Gastroesophageal sphincter (tissue), 4 donors: ENCODE measurements around the gene CRYGD. TPM values are rescaled to one million over a fixed set of nuclear protein-coding genes. Genes with fewer than 3 reads are reported as not detected.

ENCODE experiments used
- ATAC-seq: fragments of 150-250 bp; one replicate; pipeline ENCODE4 v1.9.1; 2016; ENCODE audit warnings: mild to moderate bottlenecking, moderate library complexity
- H3K27ac ChIP-seq, 4 donors: fragments of 200-600 bp; sonication (generic) in 3 of 4; 1 replicate in 3 of 4; 2 replicates in 1 of 4; pipeline ENCODE4 v1.5.1; 2016 to 2019
- H3K27me3 ChIP-seq: fragments of 200-600 bp; sonication (generic); one replicate; pipeline ENCODE4 v1.5.1; 2019
- H3K36me3 ChIP-seq, 2 donors: fragments of 200-600 bp; sonication (generic); one replicate each; pipeline ENCODE4 v1.5.1; 2019; ENCODE audit warnings: control low read depth in 1 of 2
- H3K4me1 ChIP-seq, 3 donors: fragments of 200-600 bp; sonication (generic); 1 replicate in 2 of 3; 2 replicates in 1 of 3; pipeline ENCODE4 v1.5.1; 2016 to 2019; ENCODE audit warnings: control low read depth in 2 of 3
- H3K4me3 ChIP-seq, 2 donors: fragments of 200-600 bp; sonication (generic); one replicate each; pipeline ENCODE4 v1.5.1; 2019; ENCODE audit warnings: mild to moderate bottlenecking in 1 of 2, moderate library complexity in 1 of 2
- H3K9me3 ChIP-seq, 3 donors: fragments of 200-600 bp; sonication (generic); one replicate each; pipeline ENCODE4 v1.5.1; 2017 to 2019; ENCODE audit warnings: control low read depth in 2 of 3
- CTCF ChIP-seq, 4 experiments: fragments of 200-600 bp in 2 of 4; fragments of 450-650 bp in 2 of 4; sonication (generic) in 1 of 4; IDR thresholded peaks; one replicate each; pipeline ENCODE4 v1.5.1; 2017 to 2019; ENCODE audit warnings: antibody characterized with exemption in 4 of 4, mild to moderate bottlenecking in 2 of 4, moderate library complexity in 2 of 4
- EP300 ChIP-seq: sonication (generic); formaldehyde crosslinking; IDR thresholded peaks from one replicate; pipeline ENCODE4 v1.6.1; 2017; ENCODE audit warnings: antibody characterized with exemption, mild to moderate bottlenecking
- POLR2A ChIP-seq, 2 donors: fragments of 450-650 bp; IDR thresholded peaks; one replicate each; pipeline ENCODE4 v1.6.1; 2017; ENCODE audit warnings: antibody characterized with exemption in 2 of 2, mild to moderate bottlenecking in 2 of 2, moderate library complexity in 1 of 2
- POLR2AphosphoS5 ChIP-seq: sonication (generic); formaldehyde crosslinking; IDR thresholded peaks from one replicate; pipeline ENCODE4 v1.6.1; 2017; ENCODE audit warnings: antibody characterized with exemption
- WGBS, 2 donors: methylation state at CpG; one replicate each; pipeline ENCODE4 v1.1.5; 2018; ENCODE audit warnings: low coverage in 1 of 2; 5-methylcytosine and 5-hydroxymethylcytosine counted together
- total RNA-seq, 4 donors: library from RNA; depleted of rRNA; stranded (reverse); fragments of >200 nt; gene quantifications; one replicate each; pipeline ENCODE4 v1.1.0, GENCODE V29; 2016

Gene CRYGD
- total RNA-seq, 4 donors from 2014 or later: not detected

DNA sequence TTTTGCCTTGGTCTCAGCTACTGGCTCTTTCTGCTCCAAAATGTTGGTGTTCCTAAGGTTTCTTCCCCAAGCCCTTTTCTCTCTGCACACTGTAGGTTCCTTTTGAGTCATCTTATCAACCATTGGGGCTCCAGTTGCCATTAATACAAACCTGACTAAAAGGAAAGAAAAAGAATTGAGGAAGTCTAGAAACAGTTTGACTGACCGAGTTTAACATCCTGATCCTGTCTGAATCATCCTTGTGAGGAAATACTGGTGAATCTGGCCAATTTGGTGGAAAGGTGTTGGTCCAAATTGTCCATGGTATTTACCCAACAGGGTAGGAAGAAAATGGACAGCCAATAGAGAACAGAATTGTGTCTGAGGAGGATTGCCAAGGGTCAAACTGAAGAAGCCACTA lies 38.3 kb downstream of the CRYGD start:
- 50 to 86% methylated on average over 1 of the region's 1 CpG for WGBS, 2 donors
- no peak overlapping the region for H3K4me3 ChIP-seq

GRCh38 chr2:208083807-208084206 lies 40.5 kb downstream of the CRYGD start:
- Histone ChIP-seq H3K4me3 (no peak overlapping the region), H3K27me3 (peaks cover 3% of the 10 kb centered on the region), H3K9me3 (peaks cover 0 to 4% (median 0%) of the 10 kb centered on the region in 3 donors), H3K36me3 (no peaks in the 10 kb centered on the region), H3K4me1 (no peaks in the 10 kb centered on the region), H3K27ac (no peak overlapping the region)
- no peak for TF ChIP-seq POLR2A (IDR thresholded peaks at IDR 0.05)
- TF ChIP-seq CTCF (IDR thresholded peaks at IDR 0.05): no peak
- no peak for TF ChIP-seq POLR2AphosphoS5
- TF ChIP-seq EP300: no peak
- ATAC-seq: no peak

More for the DNA sequence above, 38.3 kb downstream of the CRYGD start:
- no peak overlapping the region for H3K27ac ChIP-seq
- no peaks in the 10 kb centered on the region for H3K4me1 ChIP-seq
- no peak for TF ChIP-seq POLR2AphosphoS5
- TF ChIP-seq EP300: no peak
- no peak for TF ChIP-seq CTCF (IDR thresholded peaks at IDR 0.05)
- no peak for TF ChIP-seq POLR2A (IDR thresholded peaks at IDR 0.05)
- H3K27me3 ChIP-seq: no peaks in the 10 kb centered on the region
- H3K36me3 ChIP-seq: no peaks in the 10 kb centered on the region
- ATAC-seq: no peak
- peaks cover 0 to 7% (median 0%) of the 10 kb centered on the region in 3 donors for H3K9me3 ChIP-seq

GRCh38 chr2:208077276-208077675 lies 47.0 kb downstream of the CRYGD start:
- Histone ChIP-seq H3K36me3 (no peaks in the 10 kb centered on the region), H3K4me3 (no peak overlapping the region), H3K27me3 (peaks cover 40% of the 10 kb centered on the region), H3K9me3 (peaks cover 0 to 4% (median 0%) of the 10 kb centered on the region in 3 donors), H3K27ac (no peak overlapping the region), H3K4me1 (no peaks in the 10 kb centered on the region)
- no peak for ATAC-seq
- TF ChIP-seq EP300 (no peak), POLR2A (IDR thresholded peaks at IDR 0.05) (no peak), POLR2AphosphoS5 (no peak), CTCF (IDR thresholded peaks at IDR 0.05) (no peak)
- WGBS, 2 donors: 57 to 73% methylated on average over 2 of the region's 2 CpGs

- no peaks in the 10 kb centered on the region for H3K9me3 ChIP-seq
- H3K36me3 ChIP-seq: no peaks in the 10 kb centered on the region
- no peak for ATAC-seq
- H3K4me1 ChIP-seq: no peaks in the 10 kb centered on the region
- H3K27ac ChIP-seq: no peak overlapping the region
- WGBS, 2 donors: 36 to 42% methylated on average over 7 to 8 of the region's 9 CpGs
- H3K27me3 ChIP-seq: peaks cover 40% of the 10 kb centered on the region
- TF ChIP-seq EP300 (no peak), POLR2AphosphoS5 (no peak), POLR2A (IDR thresholded peaks at IDR 0.05) (no peak), CTCF (IDR thresholded peaks at IDR 0.05) (no peak)
- H3K4me3 ChIP-seq: no peak overlapping the region
Measured at GRCh38 chr2:208074610-208075356, 49.5 kb downstream of the CRYGD start.

- Histone ChIP-seq H3K27me3 (peaks cover 27% of the 10 kb centered on the region), H3K27ac (no peak overlapping the region), H3K36me3 (no peaks in the 10 kb centered on the region), H3K9me3 (no peaks in the 10 kb centered on the region), H3K4me3 (no peak overlapping the region), H3K4me1 (no peaks in the 10 kb centered on the region)
- TF ChIP-seq EP300 (no peak), CTCF (IDR thresholded peaks at IDR 0.05) (peak; percentile 48 to 79 (median 62))
- WGBS, 2 donors: 16 to 21% methylated on average over 8 to 9 of the region's 9 CpGs
- peak; percentile 68 for ATAC-seq
Measured at GRCh38 chr2:208072250-208072892, 52.0 kb downstream of the CRYGD start.
